A549 (cell line): ENCODE measurements around the gene PLCB1. TPM values are rescaled to one million over a fixed set of nuclear protein-coding genes. Genes with fewer than 3 reads are reported as not detected.

Experiments used
- ATAC-seq, 2 experiments: fragments of 200-7000 bp in 1 of 2; fragments of >200 bp in 1 of 2; cut with Nextera tagmentation in 1 of 2; cut with Tn5 transposase in 1 of 2; 3 replicates each; pipeline versions ENCODE4 v1.8.0 to v1.9.1; 2018 to 2020; ENCODE audit warnings: mild to moderate bottlenecking in 1 of 2, moderate library complexity in 1 of 2
- CTCF ChIA-PET: fragments of 300-600 bp; sonication (Branson Sonifier 250); formaldehyde crosslinking; extraction: SDS; loops from one replicate; lab custom pipeline; 2021; ENCODE audit warnings: antibody characterized with exemption, inconsistent platforms; lab: Yijun Ruan, JAX
- POLR2A ChIA-PET: fragments of 350-600 bp; formaldehyde crosslinking; extraction: SDS; loops from one replicate; lab custom pipeline; 2021; ENCODE audit warnings: antibody characterized with exemption, inconsistent platforms; lab: Yijun Ruan, JAX
- DNase-seq, 2 experiments: peaks; one replicate each; pipeline versions ENCODE4 v3.0.0 to v3.0.0-alpha.2; 2011 to 2016; ENCODE audit warnings: low read depth in 1 of 2, low spot score in 1 of 2
- FAIRE-seq: peaks from 2 replicates; lab custom pipeline; 2011; peaks lifted over from hg19 to GRCh38; lab: Jason Lieb, UNC
- H3K27ac ChIP-seq, 2 experiments: fragments of >200 bp; sonication (Bioruptor Twin); formaldehyde crosslinking; 3 replicates each; pipeline ENCODE4 v1.5.1; 2016 to 2017
- H3K4me1 ChIP-seq: fragments of >200 bp; sonication (Bioruptor Twin); formaldehyde crosslinking; 3 replicates; pipeline ENCODE4 v1.6.1; 2016
- H3K4me2 ChIP-seq: fragments of >200 bp; sonication (Bioruptor Twin); formaldehyde crosslinking; 3 replicates; pipeline ENCODE4 v1.6.1; 2016
- H3K4me3 ChIP-seq: fragments of >200 bp; sonication (Bioruptor Twin); formaldehyde crosslinking; 3 replicates; pipeline ENCODE4 v1.5.1; 2016
- H3K9me3 ChIP-seq: fragments of >200 bp; sonication (Bioruptor Twin); formaldehyde crosslinking; 3 replicates; pipeline ENCODE4 v1.6.1; 2016
- CBX2 ChIP-seq: fragments of 200-600 bp; sonication (generic); IDR thresholded peaks from 2 replicates; pipeline ENCODE4 v1.6.1; 2016; ENCODE audit warnings: low read depth, mild to moderate bottlenecking, borderline replicate concordance
- EHF ChIP-seq: fragments of 250-450 bp; sonication (Bioruptor Pico); IDR thresholded peaks from 2 replicates; pipeline ENCODE4 v1.5.0; 2020; ENCODE audit warnings: mild to moderate bottlenecking
- ELK1 ChIP-seq: fragments of 150-350 bp; IDR thresholded peaks from 2 replicates; pipeline ENCODE4 v1.6.1; 2014; ENCODE audit warnings: low read depth, mild to moderate bottlenecking, low read length
- FOSB ChIP-seq: fragments of 250-450 bp; sonication (Bioruptor Pico); IDR thresholded peaks from 2 replicates; pipeline ENCODE4 v1.5.0; 2020; ENCODE audit warnings: mild to moderate bottlenecking, moderate library complexity
- FOSL2 ChIP-seq, 2 experiments: fragments of 450-650 bp in 1 of 2; fragments of >200 bp in 1 of 2; sonication (Bioruptor Twin) in 1 of 2; formaldehyde crosslinking; IDR thresholded peaks; 2 replicates each; pipeline versions ENCODE4 v1.5.0 to v1.6.1; 2016 to 2020; ENCODE audit warnings: mild to moderate bottlenecking in 1 of 2, moderate library complexity in 1 of 2
- GATA3 ChIP-seq: IDR thresholded peaks from 2 replicates; pipeline ENCODE4 v1.6.1; 2012; ENCODE audit warnings: borderline replicate concordance
- HOXA7 ChIP-seq: fragments of 250-450 bp; sonication (Bioruptor Pico); IDR thresholded peaks from 2 replicates; pipeline ENCODE4 v1.5.0; 2020; ENCODE audit warnings: mild to moderate bottlenecking, moderate library complexity
- HOXB13 ChIP-seq: fragments of 250-450 bp; sonication (Bioruptor Pico); IDR thresholded peaks from 2 replicates; pipeline ENCODE4 v1.5.0; 2020; ENCODE audit warnings: low read depth, mild to moderate bottlenecking, moderate library complexity
- KDM1A ChIP-seq: fragments of 200-600 bp; sonication (generic); IDR thresholded peaks from 2 replicates; pipeline ENCODE4 v1.6.1; 2016; ENCODE audit warnings: low read depth, mild to moderate bottlenecking
- MAZ ChIP-seq: fragments of 150-350 bp; IDR thresholded peaks from 2 replicates; pipeline ENCODE4 v1.6.1; 2014; ENCODE audit warnings: antibody characterized with exemption, low read depth, low read length, borderline replicate concordance
- MYC ChIP-seq: IDR thresholded peaks from 2 replicates; pipeline ENCODE4 v1.6.1; 2012; ENCODE audit warnings: mild to moderate bottlenecking, inconsistent platforms, low read length, improper control_type of control experiment, borderline replicate concordance
- PHF8 ChIP-seq: fragments of 200-600 bp; sonication (generic); IDR thresholded peaks from 2 replicates; pipeline ENCODE4 v1.6.1; 2016; ENCODE audit warnings: low read depth, mild to moderate bottlenecking, antibody characterized with exemption, moderate library complexity, borderline replicate concordance
- POLR2AphosphoS2 ChIP-seq: conservative IDR thresholded peaks from 2 replicates; pipeline ENCODE4 v1.6.1; 2012; ENCODE audit warnings: low read length, improper control_type of control experiment, inconsistent platforms
- REST ChIP-seq: fragments of 200-600 bp; sonication (generic); IDR thresholded peaks from 2 replicates; pipeline ENCODE4 v1.6.1; 2016; ENCODE audit warnings: antibody characterized with exemption, mild to moderate bottlenecking, moderate library complexity
- RNF2 ChIP-seq: fragments of 200-600 bp; sonication (generic); IDR thresholded peaks from 2 replicates; pipeline ENCODE4 v1.6.1; 2016; ENCODE audit warnings: low read depth, mild to moderate bottlenecking, antibody characterized with exemption, moderate library complexity, borderline replicate concordance
- SREBF2 ChIP-seq: fragments of 450-650 bp; IDR thresholded peaks from 2 replicates; pipeline ENCODE4 v1.6.1; 2014; ENCODE audit warnings: mild to moderate bottlenecking, moderate library complexity
- ZFP36 ChIP-seq: fragments of 450-650 bp; IDR thresholded peaks from 2 replicates; pipeline ENCODE4 v1.6.1; 2014; ENCODE audit warnings: borderline replicate concordance; ENCODE audit not compliant: partially characterized antibody
- ZNF302 ChIP-seq: fragments of 250-450 bp; sonication (Bioruptor Pico); IDR thresholded peaks from 2 replicates; pipeline ENCODE4 v1.9.0; 2021; ENCODE audit warnings: inconsistent platforms, mild to moderate bottlenecking, moderate library complexity
- WGBS: methylation state at CpG from one replicate; pipeline ENCODE4 v1.1.6; 2017; ENCODE audit errors: missing lambda C conversion rate; 5-methylcytosine and 5-hydroxymethylcytosine counted together
- polyA plus RNA-seq, 4 experiments: library from polyadenylated mRNA; depleted of rRNA in 3 of 4; stranded (reverse); fragments of >200 nt; fragmentation: RNase III in 1 of 4; extraction: RNeasy Plus Mini Kit Qiagen cat#74134 plus additional on column Dnase treatment in 1 of 4; gene quantifications; 2 replicates in 3 of 4; 3 replicates in 1 of 4; pipeline ENCODE4 v1.2.3, GENCODE V29; 2011 to 2017
- TF ChIP-seq, protein P1 (sequence below): fragments of >200 bp; sonication (Bioruptor Twin); formaldehyde crosslinking; IDR thresholded peaks from 3 replicates; pipeline ENCODE4 v1.5.1; 2016
- TF ChIP-seq, protein P2 (sequence below): IDR thresholded peaks from 2 replicates; pipeline ENCODE4 v1.6.1; 2012
- TF ChIP-seq, protein P3 (sequence below): IDR thresholded peaks from 2 replicates; pipeline ENCODE4 v1.6.1; 2012

Gene PLCB1
- polyA plus RNA-seq, 2 of the 4 experiments (the other 2 are of a cell fraction), result 0.97 to 6.3 TPM

DNA sequence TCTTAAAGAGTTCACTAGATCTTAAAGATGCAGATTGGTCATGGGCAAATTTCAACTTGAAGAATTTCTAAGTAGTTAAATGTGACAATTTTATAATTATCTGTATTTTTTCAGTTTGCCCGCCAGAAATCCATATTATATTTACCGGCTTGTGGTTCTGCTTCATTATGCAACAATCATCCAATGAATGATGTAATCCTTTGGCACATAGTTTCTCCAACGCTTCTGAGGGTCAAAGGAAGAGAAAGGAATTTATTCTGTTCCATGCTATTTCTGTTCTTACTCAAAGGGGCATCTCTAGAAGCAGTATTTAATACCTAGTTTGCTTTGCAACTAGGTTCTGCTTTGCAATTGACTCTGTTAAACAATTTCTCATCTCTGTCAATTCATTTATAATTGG, 577.6 kb downstream of the PLCB1 start:
- no peak for ATAC-seq
- POLR2A ChIA-PET, result no interaction called here

GRCh38 chr20:8711501-8711900, 579.4 kb downstream of the PLCB1 start:
- H3K4me2 ChIP-seq, result no peak overlapping the region
- no peak for DNase-seq
- H3K4me3 ChIP-seq, result no peak overlapping the region
- WGBS, result 17% methylated on average over 3 of the region's 3 CpGs
- TF ChIP-seq REST (no peak), ZFP36 (no peak), HOXB13 (no peak), POLR2AphosphoS2 (no peak), MAZ (no peak), PHF8 (no peak), MYC (no peak), KDM1A (no peak), RNF2 (no peak), FOSB (no peak), FOSL2 (IDR thresholded peaks at IDR 0.05) (no peak), FOSL2 (CRISPR knock-in tag; IDR thresholded peaks at IDR 0.05) (no peak), EHF (CRISPR knock-in tag) (no peak), CBX2 (no peak), ELK1 (no peak)
- TF ChIP-seq, protein P1, sequence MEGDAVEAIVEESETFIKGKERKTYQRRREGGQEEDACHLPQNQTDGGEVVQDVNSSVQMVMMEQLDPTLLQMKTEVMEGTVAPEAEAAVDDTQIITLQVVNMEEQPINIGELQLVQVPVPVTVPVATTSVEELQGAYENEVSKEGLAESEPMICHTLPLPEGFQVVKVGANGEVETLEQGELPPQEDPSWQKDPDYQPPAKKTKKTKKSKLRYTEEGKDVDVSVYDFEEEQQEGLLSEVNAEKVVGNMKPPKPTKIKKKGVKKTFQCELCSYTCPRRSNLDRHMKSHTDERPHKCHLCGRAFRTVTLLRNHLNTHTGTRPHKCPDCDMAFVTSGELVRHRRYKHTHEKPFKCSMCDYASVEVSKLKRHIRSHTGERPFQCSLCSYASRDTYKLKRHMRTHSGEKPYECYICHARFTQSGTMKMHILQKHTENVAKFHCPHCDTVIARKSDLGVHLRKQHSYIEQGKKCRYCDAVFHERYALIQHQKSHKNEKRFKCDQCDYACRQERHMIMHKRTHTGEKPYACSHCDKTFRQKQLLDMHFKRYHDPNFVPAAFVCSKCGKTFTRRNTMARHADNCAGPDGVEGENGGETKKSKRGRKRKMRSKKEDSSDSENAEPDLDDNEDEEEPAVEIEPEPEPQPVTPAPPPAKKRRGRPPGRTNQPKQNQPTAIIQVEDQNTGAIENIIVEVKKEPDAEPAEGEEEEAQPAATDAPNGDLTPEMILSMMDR, result no peak
- TF ChIP-seq, protein P2, sequence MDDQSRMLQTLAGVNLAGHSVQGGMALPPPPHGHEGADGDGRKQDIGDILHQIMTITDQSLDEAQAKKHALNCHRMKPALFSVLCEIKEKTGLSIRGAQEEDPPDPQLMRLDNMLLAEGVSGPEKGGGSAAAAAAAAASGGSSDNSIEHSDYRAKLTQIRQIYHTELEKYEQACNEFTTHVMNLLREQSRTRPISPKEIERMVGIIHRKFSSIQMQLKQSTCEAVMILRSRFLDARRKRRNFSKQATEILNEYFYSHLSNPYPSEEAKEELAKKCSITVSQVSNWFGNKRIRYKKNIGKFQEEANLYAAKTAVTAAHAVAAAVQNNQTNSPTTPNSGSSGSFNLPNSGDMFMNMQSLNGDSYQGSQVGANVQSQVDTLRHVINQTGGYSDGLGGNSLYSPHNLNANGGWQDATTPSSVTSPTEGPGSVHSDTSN, result no peak
- TF ChIP-seq, protein P3, sequence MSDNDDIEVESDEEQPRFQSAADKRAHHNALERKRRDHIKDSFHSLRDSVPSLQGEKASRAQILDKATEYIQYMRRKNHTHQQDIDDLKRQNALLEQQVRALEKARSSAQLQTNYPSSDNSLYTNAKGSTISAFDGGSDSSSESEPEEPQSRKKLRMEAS, result no peak
- TF ChIP-seq, all 56 proteins: peak for 0
- POLR2A ChIA-PET, result no interaction called here
- H3K27ac ChIP-seq, result no peak overlapping the region
- CTCF ChIA-PET, result interaction anchor here (1.1 to 8.6 kb wide), 4 partner anchors 9 to 580 kb away, joined by 3 to 94 read pairs (median 4); no protein-coding TSS in a partner anchor
- no peaks in the 10 kb centered on the region for H3K9me3 ChIP-seq
- ATAC-seq, result no peak
- H3K4me1 ChIP-seq, result no peaks in the 10 kb centered on the region
- FAIRE-seq, result no peak

More for the DNA sequence above, 577.6 kb downstream of the PLCB1 start:
- FAIRE-seq, result no peak
- DNase-seq, result no peak
- Histone ChIP-seq H3K4me2 (no peak overlapping the region), H3K4me1 (no peaks in the 10 kb centered on the region), H3K4me3 (no peak overlapping the region), H3K27ac (no peak overlapping the region), H3K9me3 (no peaks in the 10 kb centered on the region)
- WGBS, result 60% methylated on average over 3 of the region's 3 CpGs
- CTCF ChIA-PET, result interaction anchor here (8.6 kb wide), 1 partner anchor 12 kb away, joined by 94 read pairs; no protein-coding TSS in a partner anchor
- TF ChIP-seq SREBF2, result no peak
- no peak for TF ChIP-seq ZNF302
- no peak for TF ChIP-seq GATA3
- TF ChIP-seq KDM1A, result no peak
- TF ChIP-seq HOXA7, result no peak
